Activated CD8-positive, alpha-beta memory T cell treated with anti-CD3 and anti-CD28 coated beads, Interleukin-2, amount 50 U/mL, for 24 hours (primary cell): ENCODE results near the gene TAF11L6.
"Not testable (repeated sequence)": the region's sequence is repeated elsewhere in the genome, so short reads cannot be mapped to it uniquely, and the experiment has no call there.

ENCODE experiments used
- DNase-seq: peaks from one replicate; pipeline ENCODE4 v3.0.0-alpha.2; 2020; ENCODE audit errors: extremely low read depth

Gene TAF11L6

DNA sequence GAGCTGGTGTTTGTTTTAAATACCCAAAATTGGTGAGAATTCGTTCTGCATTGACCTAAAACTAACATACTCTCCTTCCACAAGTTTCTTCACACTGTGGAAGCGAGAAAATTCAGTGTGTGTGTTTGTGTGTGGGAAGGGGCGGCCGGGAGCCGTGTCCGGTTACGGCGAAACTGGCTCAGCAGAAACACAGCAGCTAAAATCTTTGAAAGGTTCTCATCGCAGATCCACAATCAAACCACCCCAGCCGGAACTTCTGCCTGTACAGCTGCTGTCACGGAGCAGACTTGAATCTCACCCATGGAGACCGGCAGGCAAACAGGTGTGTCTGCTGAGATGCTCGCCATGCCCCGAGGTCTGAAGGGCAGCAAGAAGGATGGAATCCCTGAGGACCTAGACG lies at the start of gene TAF11L6:
TSS of gene TAF11L6 (plus strand) at position 301 of the 400 bp plus-strand sequence.
- DNase-seq, result not testable (repeated sequence)

DNA sequence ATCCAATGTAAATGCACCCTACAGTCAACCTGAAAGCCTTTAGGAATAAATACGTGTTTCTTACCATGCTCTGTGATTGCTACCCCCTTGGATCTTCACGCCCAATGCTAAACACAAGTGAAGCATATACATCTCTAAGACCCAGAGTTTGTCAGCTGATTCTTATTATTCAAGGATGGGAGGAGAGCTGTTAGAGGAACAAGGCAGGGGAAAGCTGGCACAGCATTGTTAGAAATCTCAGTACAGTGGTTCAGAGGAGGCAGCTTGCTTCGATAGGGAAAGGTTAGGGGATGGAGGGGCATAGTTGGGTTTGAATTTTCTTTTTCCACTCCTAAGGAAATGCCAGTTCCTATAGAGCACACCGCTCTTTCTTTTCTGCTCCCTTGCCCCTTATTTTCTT lies 47.1 kb upstream of the TAF11L6 start:
- no peak for DNase-seq

DNA sequence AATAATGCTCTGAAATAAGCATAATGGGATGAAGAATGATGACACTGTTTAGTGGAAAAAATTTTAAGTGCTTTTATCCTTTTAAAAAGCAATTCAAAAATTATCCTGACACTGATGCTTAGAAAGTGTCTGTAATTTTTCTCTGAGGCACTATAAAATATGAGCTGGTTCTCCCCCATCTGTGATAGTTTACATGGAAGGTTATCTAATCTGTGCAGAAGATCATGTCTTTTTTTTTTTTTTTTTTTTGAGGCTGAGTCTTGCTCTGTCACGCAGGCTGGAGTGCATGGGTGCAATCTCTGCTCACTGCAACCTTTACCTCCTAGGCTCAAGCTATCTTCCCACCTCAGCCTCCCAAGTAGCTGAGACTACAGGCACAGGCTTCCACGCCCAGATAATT lies 45.7 kb upstream of the TAF11L6 start:
- no peak for DNase-seq

DNA sequence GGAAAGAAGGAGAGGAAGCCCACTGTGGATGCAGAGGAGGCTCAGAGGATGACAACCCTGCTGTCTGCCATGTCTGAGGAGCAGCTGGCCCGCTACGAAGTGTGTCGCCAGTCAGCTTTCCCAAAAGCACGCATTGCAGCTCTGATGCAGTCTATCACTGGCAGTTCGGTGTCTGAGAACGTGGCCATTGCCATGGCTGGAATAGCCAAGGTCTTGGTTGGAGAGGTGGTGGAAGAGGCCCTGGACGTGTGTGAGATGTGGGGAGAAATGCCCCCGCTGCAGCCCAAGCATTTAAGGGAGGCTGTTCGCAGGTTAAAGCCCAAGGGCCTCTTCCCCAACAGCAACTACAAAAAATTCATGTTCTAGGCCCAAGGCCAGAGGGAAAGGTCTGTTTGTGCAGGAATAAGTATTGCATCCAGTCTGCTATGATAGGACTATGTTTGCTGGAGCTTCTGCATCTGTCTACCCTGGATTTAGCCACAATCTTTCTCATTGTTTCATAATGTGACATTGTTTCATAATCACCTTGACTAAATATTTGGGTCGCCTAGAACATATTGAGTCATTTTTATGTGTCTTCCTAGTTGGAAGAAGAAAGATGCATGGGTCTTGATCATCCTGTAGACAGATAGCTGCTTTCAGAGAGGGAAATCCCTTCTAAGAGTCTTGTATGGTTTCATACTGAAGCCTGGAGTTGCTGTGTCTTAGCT lies 41.9 kb upstream of the TAF11L6 start:
- not testable (repeated sequence) for DNase-seq

DNA sequence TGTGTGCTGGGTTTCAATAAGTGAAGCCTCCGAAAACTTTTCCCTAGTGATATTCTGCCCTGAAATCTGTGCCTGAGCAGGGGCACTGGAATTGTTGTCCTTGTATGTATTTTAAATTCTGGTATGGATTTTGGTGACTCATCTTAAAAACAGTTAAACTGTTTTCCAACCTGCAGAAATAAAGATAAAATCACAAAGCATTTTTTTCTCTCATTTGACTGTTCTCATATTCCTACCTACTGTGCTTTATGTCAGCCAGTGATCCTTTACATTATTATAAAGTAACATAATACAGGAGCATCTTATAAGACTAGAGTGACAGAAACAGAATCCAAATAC lies 41.3 kb upstream of the TAF11L6 start:
- no peak for DNase-seq

DNA sequence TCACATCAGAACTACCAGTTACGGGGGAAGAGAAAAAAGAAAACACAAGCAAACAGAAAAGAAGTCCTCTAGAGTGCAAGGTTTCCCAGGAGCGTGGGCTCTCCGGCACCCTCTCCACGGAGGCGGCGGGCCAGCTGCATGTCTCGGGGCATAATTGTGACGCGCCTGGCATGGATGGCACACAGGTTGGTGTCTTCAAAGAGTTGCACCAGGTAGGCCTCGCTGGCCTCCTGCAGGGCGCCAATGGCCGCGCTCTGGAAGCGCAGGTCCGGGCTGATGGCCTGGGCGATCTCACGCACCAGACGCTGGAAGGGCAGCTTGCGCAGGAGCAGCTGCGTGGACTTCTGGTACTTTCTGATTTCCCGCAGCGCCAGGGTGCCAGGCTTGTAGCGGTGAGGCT lies 37.2 kb upstream of the TAF11L6 start:
- not testable (repeated sequence) for DNase-seq

DNA sequence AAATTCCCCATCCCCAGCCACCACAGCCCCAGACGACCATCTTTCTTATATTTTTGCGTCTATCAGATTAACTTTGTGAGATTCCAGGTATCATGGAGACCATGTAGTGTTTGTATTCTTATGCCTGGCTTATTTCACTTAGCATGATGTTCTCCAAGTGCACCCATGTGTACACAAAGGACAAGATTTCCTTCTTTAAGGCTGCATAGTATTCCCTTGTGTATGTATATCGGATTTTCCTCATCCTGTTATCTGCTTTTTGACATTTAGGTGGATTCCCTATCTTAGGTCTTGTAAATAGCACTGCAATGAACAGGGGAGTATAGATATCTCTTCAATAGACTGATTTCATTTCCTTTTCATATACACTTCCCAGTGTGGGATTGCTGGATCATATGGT lies 35.7 kb upstream of the TAF11L6 start:
- no peak for DNase-seq

DNA sequence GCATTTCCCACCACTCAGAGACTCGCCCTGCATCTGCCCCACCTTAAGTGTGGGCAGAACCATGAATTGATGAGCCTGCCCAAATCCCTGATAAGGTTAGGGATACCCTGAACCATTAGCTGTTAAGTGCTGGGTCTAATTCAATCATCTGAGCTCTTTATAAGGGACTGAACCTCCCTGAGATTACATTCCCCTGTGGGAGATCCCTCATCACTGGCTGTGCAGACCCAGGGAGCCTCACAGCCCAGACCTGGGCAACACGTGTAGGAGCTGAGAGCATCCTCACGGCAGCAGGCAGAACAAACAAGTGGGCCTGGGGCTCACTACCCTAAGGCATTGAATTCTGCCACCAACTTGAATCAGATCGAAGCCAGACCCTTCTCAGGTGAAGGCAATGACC lies 31.0 kb upstream of the TAF11L6 start:
- DNase-seq, result no peak

DNA sequence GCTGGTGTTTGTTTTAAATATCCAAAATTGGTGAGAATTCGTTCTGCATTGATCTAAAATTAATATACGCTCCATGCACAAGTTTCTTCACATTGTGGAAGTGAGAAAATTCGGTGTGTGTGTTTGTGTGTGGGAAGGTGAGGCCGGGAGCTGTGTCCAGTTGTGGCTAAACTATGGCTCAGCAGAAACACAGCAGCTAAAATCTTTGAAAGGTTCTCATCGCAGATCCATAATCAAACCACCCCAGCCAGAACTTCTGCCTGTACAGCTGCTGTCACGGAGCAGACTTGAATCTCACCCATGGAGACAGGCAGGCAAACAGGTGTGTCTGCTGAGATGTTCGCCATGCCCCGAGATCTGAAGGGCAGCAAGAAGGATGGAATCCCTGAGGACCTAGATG lies 30.5 kb upstream of the TAF11L6 start, which contains the start of gene TAF11L2:
TSS of gene TAF11L2 (plus strand) at position 301 of the 400 bp plus-strand sequence.
- DNase-seq, result not testable (repeated sequence)

DNA sequence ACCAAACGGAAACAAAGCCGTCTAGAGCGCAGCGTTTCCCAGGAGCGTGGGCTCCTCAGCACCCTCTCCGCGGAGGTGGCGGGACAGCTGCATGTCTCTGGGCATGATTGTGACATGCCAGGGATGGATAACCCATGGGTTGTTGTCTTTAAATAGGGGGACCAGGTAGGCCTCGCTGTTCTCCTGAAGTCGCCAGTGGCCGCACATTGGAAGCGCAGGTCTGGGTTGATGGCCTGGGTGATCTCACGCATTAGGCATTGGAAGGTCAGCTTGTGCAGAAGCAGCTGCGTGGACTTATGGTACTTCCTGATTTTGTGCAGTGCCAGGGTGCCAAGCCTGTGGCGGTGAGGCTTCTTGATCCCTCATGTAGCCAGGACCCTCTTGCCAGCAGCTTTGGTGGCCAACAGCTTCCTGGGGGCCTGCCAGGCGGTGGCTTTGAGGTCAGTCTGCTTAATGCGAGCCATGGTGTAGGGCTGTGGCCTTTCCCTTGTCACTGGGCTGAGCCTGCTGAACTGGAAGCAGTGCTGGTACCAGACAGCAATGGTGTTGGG lies 16.6 kb upstream of the TAF11L6 start:
- no peak for DNase-seq

DNA sequence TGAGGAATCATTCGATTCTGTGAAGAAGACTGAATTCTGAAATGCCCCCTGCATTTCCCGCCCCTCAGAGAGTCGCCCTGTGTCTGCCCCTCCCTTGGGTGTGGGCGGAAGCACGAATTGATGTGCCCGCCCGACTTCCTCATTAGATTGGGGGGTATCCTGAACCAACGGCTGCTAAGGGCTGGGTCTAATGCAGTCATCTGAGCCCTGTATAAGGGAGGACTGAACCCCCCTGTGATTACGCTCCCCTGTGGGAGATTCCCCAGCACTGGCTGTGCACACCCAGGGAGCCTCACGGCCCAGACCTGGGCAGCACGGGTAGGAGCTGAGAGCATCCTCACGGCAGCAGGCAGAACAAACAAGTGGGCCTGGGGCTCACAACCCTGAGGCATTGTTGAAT lies 10.9 kb upstream of the TAF11L6 start:
- DNase-seq, result not testable (repeated sequence)

DNA sequence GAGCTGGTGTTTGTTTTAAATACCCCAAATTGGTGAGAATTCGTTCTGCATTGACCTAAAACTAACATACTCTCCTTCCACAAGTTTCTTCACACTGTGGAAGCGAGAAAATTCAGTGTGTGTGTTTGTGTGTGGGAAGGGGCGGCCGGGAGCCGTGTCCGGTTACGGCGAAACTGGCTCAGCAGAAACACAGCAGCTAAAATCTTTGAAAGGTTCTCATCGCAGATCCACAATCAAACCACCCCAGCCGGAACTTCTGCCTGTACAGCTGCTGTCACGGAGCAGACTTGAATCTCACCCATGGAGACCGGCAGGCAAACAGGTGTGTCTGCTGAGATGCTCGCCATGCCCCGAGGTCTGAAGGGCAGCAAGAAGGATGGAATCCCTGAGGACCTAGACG lies 10.4 kb upstream of the TAF11L6 start, which contains the start of gene TAF11L3:
TSS of gene TAF11L3 (plus strand) at position 301 of the 400 bp plus-strand sequence.
- DNase-seq, result not testable (repeated sequence)

DNA sequence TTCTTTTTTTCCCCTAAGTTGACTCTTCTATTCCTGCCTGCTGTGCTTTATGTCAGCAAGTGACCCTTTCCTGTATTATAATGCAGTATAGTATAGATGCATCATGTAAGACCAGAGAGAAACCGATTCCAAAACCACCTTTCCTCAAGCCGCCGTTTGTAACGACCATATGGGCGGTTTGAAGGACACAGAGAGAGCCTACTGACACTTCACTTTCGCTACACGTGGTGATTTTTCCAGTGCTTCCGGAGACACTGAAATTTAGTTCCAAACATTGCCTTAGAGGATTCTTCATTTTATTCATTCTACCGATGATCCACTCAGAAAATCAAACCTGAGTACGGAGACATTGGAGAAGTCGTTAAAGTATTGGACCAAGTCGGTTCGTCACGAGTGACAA lies 9.0 kb upstream of the TAF11L6 start:
- DNase-seq, result not testable (repeated sequence)

DNA sequence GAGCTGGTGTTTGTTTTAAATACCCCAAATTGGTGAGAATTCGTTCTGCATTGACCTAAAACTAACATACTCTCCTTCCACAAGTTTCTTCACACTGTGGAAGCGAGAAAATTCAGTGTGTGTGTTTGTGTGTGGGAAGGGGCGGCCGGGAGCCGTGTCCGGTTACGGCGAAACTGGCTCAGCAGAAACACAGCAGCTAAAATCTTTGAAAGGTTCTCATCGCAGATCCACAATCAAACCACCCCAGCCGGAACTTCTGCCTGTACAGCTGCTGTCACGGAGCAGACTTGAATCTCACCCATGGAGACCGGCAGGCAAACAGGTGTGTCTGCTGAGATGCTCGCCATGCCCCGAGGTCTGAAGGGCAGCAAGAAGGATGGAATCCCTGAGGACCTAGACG lies 7.0 kb upstream of the TAF11L6 start, which contains the start of gene TAF11L4:
TSS of gene TAF11L4 (plus strand) at position 301 of the 400 bp plus-strand sequence.
- DNase-seq, result not testable (repeated sequence)

DNA sequence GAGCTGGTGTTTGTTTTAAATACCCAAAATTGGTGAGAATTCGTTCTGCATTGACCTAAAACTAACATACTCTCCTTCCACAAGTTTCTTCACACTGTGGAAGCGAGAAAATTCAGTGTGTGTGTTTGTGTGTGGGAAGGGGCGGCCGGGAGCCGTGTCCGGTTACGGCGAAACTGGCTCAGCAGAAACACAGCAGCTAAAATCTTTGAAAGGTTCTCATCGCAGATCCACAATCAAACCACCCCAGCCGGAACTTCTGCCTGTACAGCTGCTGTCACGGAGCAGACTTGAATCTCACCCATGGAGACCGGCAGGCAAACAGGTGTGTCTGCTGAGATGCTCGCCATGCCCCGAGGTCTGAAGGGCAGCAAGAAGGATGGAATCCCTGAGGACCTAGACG lies 3.5 kb upstream of the TAF11L6 start, which contains the start of gene TAF11L5:
TSS of gene TAF11L5 (plus strand) at position 301 of the 400 bp plus-strand sequence.
- not testable (repeated sequence) for DNase-seq

DNA sequence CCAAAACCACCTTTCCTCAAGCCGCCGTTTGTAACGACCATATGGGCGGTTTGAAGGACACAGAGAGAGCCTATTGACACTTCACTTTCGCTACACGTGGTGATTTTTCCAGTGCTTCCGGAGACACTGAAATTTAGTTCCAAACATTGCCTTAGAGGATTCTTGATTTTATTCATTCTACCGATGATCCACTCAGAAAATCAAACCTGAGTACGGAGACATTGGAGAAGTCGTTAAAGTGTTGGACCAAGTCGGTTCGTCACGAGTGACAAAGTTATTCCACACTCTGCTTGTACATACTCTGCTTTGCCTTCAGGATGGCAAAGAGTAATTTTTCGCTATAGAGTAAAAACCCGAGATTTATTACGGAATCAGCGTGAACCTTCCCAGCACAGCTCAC lies 2.0 kb upstream of the TAF11L6 start:
- not testable (repeated sequence) for DNase-seq
